SH-SY5Y (cell line): ENCODE results near the gene HOXA6.

Source experiments
- GATA2 ChIP-seq: IDR thresholded peaks from 2 replicates; pipeline ENCODE4 v1.6.1; 2011; ENCODE audit warnings: mild to moderate bottlenecking, low read depth, low read length
- GATA3 ChIP-seq: IDR thresholded peaks from 2 replicates; pipeline ENCODE4 v1.6.1; 2011; ENCODE audit warnings: low read depth, mild to moderate bottlenecking, low read length, moderate library complexity

DNA sequence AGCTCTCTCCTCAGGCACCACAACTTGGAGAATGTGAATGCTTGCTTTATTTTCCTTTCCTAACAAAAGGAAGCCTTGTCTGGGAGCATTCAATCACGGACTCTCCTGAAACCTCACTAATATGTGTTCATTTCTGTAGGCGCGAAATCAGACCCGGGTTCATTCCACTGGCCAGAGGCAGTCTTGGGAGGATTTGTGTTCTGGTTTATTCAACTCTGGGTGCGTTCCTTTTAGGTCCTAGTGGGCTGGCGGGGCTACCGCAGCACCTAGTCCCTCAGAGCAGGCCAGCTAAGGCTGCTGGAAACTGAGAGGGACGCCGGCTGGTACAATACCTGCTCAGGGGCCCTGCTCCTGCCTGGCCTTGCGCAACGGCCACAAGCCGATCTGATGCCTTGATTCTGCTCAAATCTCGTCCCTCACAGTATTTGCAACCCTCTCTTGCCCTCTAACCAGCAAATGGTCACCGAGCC is 24.5 kb downstream of the HOXA6 start:
- TF ChIP-seq GATA3 (no peak), GATA2 (no peak)
